Measurements from ENCODE around the gene NOS1AP.

- no peak for TF ChIP-seq CTCF (conservative IDR thresholded peaks at IDR 0.05; ENCODE audit: low read length)
- no peak for TF ChIP-seq EZH2phosphoT487 (IDR thresholded peaks at IDR 0.05; ENCODE audit: borderline replicate concordance, low read depth, low read length)
Measured at GRCh38 chr1:162388615-162389014, 319.1 kb downstream of the NOS1AP start.

Data from OCI-LY7 (cell line).